ENCODE data around the gene SHISAL1. TPM values are rescaled to one million over a fixed set of nuclear protein-coding genes. Genes with fewer than 3 reads are reported as not detected.

Gene SHISAL1
- total RNA-seq, 1 experiment from 2014 or later = 1.6 TPM

DNA sequence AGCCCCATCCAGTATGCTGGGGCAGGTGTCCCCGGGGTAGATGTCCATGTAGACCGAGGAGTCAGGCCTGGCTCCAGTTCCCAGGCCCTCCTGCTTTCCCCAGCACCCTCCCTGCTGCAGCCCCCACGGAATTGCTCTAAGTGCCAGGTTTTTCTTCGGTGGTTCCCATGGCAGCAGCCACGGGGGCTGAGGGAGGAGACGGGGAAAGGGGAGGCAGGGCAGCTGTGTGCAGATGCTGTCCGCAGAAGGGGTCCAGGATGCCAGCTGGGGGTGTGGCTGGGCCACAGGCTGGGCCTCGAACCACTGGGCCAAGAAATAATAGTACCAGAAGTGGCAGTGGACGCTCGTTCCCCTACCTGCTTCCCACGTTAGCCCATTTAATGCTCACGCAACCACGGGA, 25.0 kb downstream of the SHISAL1 start:
- TF ChIP-seq, protein P1, sequence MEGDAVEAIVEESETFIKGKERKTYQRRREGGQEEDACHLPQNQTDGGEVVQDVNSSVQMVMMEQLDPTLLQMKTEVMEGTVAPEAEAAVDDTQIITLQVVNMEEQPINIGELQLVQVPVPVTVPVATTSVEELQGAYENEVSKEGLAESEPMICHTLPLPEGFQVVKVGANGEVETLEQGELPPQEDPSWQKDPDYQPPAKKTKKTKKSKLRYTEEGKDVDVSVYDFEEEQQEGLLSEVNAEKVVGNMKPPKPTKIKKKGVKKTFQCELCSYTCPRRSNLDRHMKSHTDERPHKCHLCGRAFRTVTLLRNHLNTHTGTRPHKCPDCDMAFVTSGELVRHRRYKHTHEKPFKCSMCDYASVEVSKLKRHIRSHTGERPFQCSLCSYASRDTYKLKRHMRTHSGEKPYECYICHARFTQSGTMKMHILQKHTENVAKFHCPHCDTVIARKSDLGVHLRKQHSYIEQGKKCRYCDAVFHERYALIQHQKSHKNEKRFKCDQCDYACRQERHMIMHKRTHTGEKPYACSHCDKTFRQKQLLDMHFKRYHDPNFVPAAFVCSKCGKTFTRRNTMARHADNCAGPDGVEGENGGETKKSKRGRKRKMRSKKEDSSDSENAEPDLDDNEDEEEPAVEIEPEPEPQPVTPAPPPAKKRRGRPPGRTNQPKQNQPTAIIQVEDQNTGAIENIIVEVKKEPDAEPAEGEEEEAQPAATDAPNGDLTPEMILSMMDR (IDR thresholded peaks at IDR 0.05; ENCODE audit: unreplicated experiment) = no peak
- DNase-seq (ENCODE audit: unreplicated experiment) = no peak
- Mint-ChIP-seq H3K9me3 (ENCODE audit: unreplicated experiment) (no peaks in the 10 kb centered on the region), H3K27me3 (ENCODE audit: insufficient read depth, unreplicated experiment) (peaks cover 11% of the 10 kb centered on the region), H3K4me1 (ENCODE audit: insufficient read depth, unreplicated experiment) (no peaks in the 10 kb centered on the region), H3K27ac (ENCODE audit: low read depth, unreplicated experiment) (no peak overlapping the region), H3K4me3 (ENCODE audit: unreplicated experiment) (no peak overlapping the region), H3K36me3 (ENCODE audit: insufficient read depth, unreplicated experiment) (no peaks in the 10 kb centered on the region)
- BruUV-seq (replicated peaks) = no TSS peak
- intact Hi-C loops (cut with micrococcal nuclease) = no loop called here
- ChIA-PET CTCF (interaction anchor here (0.7 kb wide), 1 partner anchor 293 kb away, joined by 3 read pairs; no protein-coding TSS in a partner anchor), POLR2A (no interaction called here)

DNA sequence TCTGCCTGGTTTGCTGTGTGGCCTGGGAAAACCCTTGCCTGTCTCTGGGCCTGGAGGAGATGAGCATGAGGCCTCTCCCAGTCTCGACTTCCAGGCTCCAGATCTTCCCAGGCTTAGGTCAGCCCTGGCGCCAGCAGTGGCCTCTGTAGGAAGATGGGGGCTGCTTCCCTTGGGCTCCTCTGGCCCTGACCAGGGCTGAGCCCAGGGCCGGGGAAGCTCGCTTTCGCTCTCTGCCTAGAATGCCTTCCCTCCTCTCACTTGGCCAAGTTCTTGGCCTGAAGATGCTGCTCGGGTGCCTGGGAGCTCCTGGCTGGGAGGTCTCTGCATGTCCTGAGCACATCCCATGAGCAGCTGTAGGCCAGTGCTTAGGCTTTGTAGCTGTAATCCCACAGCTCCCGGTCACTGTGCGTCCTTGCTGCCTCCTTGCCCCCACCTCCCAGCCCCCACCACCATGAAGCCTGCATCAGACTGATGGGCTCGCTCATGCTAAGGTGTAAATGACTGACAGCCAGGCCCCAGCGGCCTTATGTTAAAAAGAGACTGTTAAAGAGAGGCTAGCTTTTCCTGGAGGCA, 25.5 kb downstream of the SHISAL1 start:
- CTCF ChIA-PET = no interaction called here

DNA sequence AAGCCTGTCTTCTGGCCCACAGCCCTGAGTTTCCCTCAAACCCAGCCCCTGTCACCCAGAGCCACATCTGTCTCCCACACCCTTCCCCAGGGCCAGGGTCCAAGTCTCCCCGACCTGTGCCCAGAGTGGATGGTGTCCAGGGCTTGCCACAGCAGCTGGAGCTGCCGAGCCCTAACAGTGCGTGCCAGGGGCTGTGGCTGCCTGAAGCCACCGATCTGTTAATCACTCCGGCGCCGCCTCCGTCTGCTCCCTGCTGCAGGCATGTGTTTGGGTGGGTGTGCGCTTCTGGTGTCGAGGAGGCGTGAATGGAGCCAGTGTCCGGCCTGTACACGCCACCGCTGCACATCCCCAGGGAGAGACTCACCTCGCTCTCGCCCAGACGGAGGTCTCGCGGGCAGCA, 26.1 kb downstream of the SHISAL1 start:
- H3K4me1 Mint-ChIP-seq (ENCODE audit: insufficient read depth, unreplicated experiment) = no peaks in the 10 kb centered on the region
- no peak for DNase-seq (ENCODE audit: unreplicated experiment)
- H3K36me3 Mint-ChIP-seq (ENCODE audit: insufficient read depth, unreplicated experiment) = no peaks in the 10 kb centered on the region
- H3K9me3 Mint-ChIP-seq (ENCODE audit: unreplicated experiment) = no peaks in the 10 kb centered on the region
- no peak overlapping the region for H3K27ac Mint-ChIP-seq (ENCODE audit: low read depth, unreplicated experiment)
- H3K4me3 Mint-ChIP-seq (ENCODE audit: unreplicated experiment) = no peak overlapping the region
- intact Hi-C loops (cut with micrococcal nuclease) = no loop called here
- peaks cover 11% of the 10 kb centered on the region for H3K27me3 Mint-ChIP-seq (ENCODE audit: insufficient read depth, unreplicated experiment)
- CTCF ChIA-PET = no interaction called here
- no TSS peak for BruUV-seq (replicated peaks)
- TF ChIP-seq, protein P1 (IDR thresholded peaks at IDR 0.05; ENCODE audit: unreplicated experiment) = no peak
- POLR2A ChIA-PET = interaction anchor here (0.6 kb wide), 1 partner anchor 14 kb away, joined by 3 read pairs; no protein-coding TSS in a partner anchor

More for the DNA sequence above, 25.5 kb downstream of the SHISAL1 start:
- Mint-ChIP-seq H3K36me3 (ENCODE audit: insufficient read depth, unreplicated experiment) (no peaks in the 10 kb centered on the region), H3K9me3 (ENCODE audit: unreplicated experiment) (no peaks in the 10 kb centered on the region), H3K4me3 (ENCODE audit: unreplicated experiment) (no peak overlapping the region), H3K27me3 (ENCODE audit: insufficient read depth, unreplicated experiment) (peaks cover 11% of the 10 kb centered on the region), H3K4me1 (ENCODE audit: insufficient read depth, unreplicated experiment) (no peaks in the 10 kb centered on the region), H3K27ac (ENCODE audit: low read depth, unreplicated experiment) (no peak overlapping the region)
- intact Hi-C loops (cut with micrococcal nuclease) = no loop called here
- BruUV-seq (replicated peaks) = no TSS peak
- POLR2A ChIA-PET = interaction anchor here (0.6 kb wide), 1 partner anchor 13 kb away, joined by 3 read pairs; no protein-coding TSS in a partner anchor
- TF ChIP-seq, protein P1 (IDR thresholded peaks at IDR 0.05; ENCODE audit: unreplicated experiment) = no peak
- no peak for DNase-seq (ENCODE audit: unreplicated experiment)

DNA sequence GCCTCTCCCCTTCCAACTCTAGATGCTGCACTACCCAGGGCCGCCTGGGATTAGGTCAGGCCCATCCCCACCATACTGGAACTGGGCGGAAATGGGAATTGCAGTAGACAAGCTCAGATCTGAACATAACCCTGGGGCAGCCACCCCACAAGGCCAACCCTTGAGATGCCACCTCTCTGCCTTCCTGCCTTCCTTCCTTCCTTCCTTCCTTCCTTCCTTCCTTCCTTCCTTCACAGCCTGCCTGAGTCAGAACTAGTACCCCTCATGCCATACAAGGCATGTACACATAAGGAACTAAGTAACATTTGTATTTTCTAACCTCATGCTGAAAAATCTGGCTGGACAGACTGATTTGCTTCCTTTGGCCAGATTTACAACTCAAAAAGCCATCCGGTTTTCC, 28.0 kb downstream of the SHISAL1 start:
- H3K27ac Mint-ChIP-seq (ENCODE audit: low read depth, unreplicated experiment) = no peak overlapping the region
- ChIA-PET CTCF (interaction anchor here (0.6 kb wide), 1 partner anchor 351 kb away, joined by 3 read pairs; no protein-coding TSS in a partner anchor), POLR2A (no interaction called here)
- H3K27me3 Mint-ChIP-seq (ENCODE audit: insufficient read depth, unreplicated experiment) = peaks cover 11% of the 10 kb centered on the region
- H3K4me1 Mint-ChIP-seq (ENCODE audit: insufficient read depth, unreplicated experiment) = no peaks in the 10 kb centered on the region
- no peaks in the 10 kb centered on the region for H3K36me3 Mint-ChIP-seq (ENCODE audit: insufficient read depth, unreplicated experiment)
- TF ChIP-seq, protein P1 (IDR thresholded peaks at IDR 0.05; ENCODE audit: unreplicated experiment) = no peak
- BruUV-seq (replicated peaks) = no TSS peak
- no peak for DNase-seq (ENCODE audit: unreplicated experiment)
- no peaks in the 10 kb centered on the region for H3K9me3 Mint-ChIP-seq (ENCODE audit: unreplicated experiment)
- intact Hi-C loops (cut with micrococcal nuclease) = no loop called here
- no peak overlapping the region for H3K4me3 Mint-ChIP-seq (ENCODE audit: unreplicated experiment)
